ENCODE results near the gene CACNA1C.

Gene CACNA1C

GRCh38 chr12:2273751-2274150 lies 221.0 kb downstream of the CACNA1C start:
- no peak for TF ChIP-seq CTCF (IDR thresholded peaks at IDR 0.05; ENCODE audit: low read depth, low read length)
- no peak for DNase-seq
- no peak overlapping the region for H3K4me3 ChIP-seq (ENCODE audit: low read depth, low read length)
- H3K36me3 ChIP-seq: no peaks in the 10 kb centered on the region
- no peaks in the 10 kb centered on the region for H3K27me3 ChIP-seq (ENCODE audit: insufficient read depth, low read depth, severe bottlenecking)
- H3K27ac ChIP-seq: no peak overlapping the region
- H3K9me3 ChIP-seq (ENCODE audit: severe bottlenecking): no peaks in the 10 kb centered on the region

- TF ChIP-seq CTCF (IDR thresholded peaks at IDR 0.05; ENCODE audit: low read depth, low read length): no peak
- Histone ChIP-seq H3K27ac (no peak overlapping the region), H3K4me3 (ENCODE audit: low read depth, low read length) (no peak overlapping the region), H3K36me3 (no peaks in the 10 kb centered on the region), H3K9me3 (ENCODE audit: severe bottlenecking) (no peaks in the 10 kb centered on the region), H3K27me3 (ENCODE audit: insufficient read depth, low read depth, severe bottlenecking) (no peaks in the 10 kb centered on the region)
- no peak for DNase-seq
These were observed 221.9 kb downstream of the CACNA1C start for GRCh38 chr12:2274733-2275132.

- Histone ChIP-seq H3K9me3 (ENCODE audit: severe bottlenecking) (no peaks in the 10 kb centered on the region), H3K36me3 (no peaks in the 10 kb centered on the region), H3K27ac (no peak overlapping the region), H3K4me3 (ENCODE audit: low read depth, low read length) (no peak overlapping the region), H3K27me3 (ENCODE audit: insufficient read depth, low read depth, severe bottlenecking) (no peaks in the 10 kb centered on the region)
- no peak for DNase-seq
- no peak for TF ChIP-seq CTCF (IDR thresholded peaks at IDR 0.05; ENCODE audit: low read depth, low read length)
These were observed 223.7 kb downstream of the CACNA1C start for GRCh38 chr12:2276288-2277033.

- Histone ChIP-seq H3K27me3 (ENCODE audit: insufficient read depth, low read depth, severe bottlenecking) (no peaks in the 10 kb centered on the region), H3K36me3 (no peaks in the 10 kb centered on the region), H3K27ac (no peak overlapping the region), H3K4me3 (ENCODE audit: low read depth, low read length) (no peak overlapping the region), H3K9me3 (ENCODE audit: severe bottlenecking) (no peaks in the 10 kb centered on the region)
- no peak for TF ChIP-seq CTCF (IDR thresholded peaks at IDR 0.05; ENCODE audit: low read depth, low read length)
- no peak for DNase-seq
These were observed 224.8 kb downstream of the CACNA1C start for GRCh38 chr12:2277492-2278155.

- DNase-seq: no peak
- no peak for TF ChIP-seq CTCF (IDR thresholded peaks at IDR 0.05; ENCODE audit: low read depth, low read length)
- H3K4me3 ChIP-seq (ENCODE audit: low read depth, low read length): no peak overlapping the region
- no peaks in the 10 kb centered on the region for H3K27me3 ChIP-seq (ENCODE audit: insufficient read depth, low read depth, severe bottlenecking)
- H3K27ac ChIP-seq: no peak overlapping the region
- H3K9me3 ChIP-seq (ENCODE audit: severe bottlenecking): no peaks in the 10 kb centered on the region
- no peaks in the 10 kb centered on the region for H3K36me3 ChIP-seq
These were observed 228.7 kb downstream of the CACNA1C start for GRCh38 chr12:2281446-2281845.
